GM20000 (cell line): ENCODE results near the gene RNF128.
"Not testable (repeated sequence)": the region's sequence is repeated elsewhere in the genome, so short reads cannot be mapped to it uniquely, and the experiment has no call there.

Source experiments
- DNase-seq: peaks from one replicate; pipeline ENCODE4 v3.0.0; 2012; ENCODE audit warnings: low spot score
- TF ChIP-seq, protein P1 (sequence below): IDR thresholded peaks from 2 replicates; pipeline ENCODE4 v1.5.1; 2012; ENCODE audit warnings: mild to moderate bottlenecking, control low read depth; ENCODE audit errors: extremely low read depth, missing control alignments

RNF128 gene

DNA sequence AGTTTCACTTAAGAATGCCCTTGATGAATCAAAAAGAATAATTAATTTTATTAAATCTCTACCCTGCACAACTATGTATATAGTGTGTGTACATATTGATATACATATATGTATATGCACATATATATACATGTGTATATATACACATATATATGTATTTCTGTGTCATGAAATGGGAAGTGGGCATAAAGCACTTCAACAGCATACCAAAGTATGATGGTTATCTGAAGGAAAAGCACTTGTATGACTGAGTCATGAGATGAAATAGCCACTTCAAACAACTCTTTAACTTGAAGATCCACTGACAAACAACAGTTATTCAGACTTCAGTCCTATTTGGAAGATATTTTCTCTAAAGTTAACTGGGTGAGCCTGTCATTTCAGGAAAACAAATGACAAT, 16.3 kb downstream of the RNF128 start:
- DNase-seq = no peak
- TF ChIP-seq, protein P1, sequence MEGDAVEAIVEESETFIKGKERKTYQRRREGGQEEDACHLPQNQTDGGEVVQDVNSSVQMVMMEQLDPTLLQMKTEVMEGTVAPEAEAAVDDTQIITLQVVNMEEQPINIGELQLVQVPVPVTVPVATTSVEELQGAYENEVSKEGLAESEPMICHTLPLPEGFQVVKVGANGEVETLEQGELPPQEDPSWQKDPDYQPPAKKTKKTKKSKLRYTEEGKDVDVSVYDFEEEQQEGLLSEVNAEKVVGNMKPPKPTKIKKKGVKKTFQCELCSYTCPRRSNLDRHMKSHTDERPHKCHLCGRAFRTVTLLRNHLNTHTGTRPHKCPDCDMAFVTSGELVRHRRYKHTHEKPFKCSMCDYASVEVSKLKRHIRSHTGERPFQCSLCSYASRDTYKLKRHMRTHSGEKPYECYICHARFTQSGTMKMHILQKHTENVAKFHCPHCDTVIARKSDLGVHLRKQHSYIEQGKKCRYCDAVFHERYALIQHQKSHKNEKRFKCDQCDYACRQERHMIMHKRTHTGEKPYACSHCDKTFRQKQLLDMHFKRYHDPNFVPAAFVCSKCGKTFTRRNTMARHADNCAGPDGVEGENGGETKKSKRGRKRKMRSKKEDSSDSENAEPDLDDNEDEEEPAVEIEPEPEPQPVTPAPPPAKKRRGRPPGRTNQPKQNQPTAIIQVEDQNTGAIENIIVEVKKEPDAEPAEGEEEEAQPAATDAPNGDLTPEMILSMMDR = no peak

DNA sequence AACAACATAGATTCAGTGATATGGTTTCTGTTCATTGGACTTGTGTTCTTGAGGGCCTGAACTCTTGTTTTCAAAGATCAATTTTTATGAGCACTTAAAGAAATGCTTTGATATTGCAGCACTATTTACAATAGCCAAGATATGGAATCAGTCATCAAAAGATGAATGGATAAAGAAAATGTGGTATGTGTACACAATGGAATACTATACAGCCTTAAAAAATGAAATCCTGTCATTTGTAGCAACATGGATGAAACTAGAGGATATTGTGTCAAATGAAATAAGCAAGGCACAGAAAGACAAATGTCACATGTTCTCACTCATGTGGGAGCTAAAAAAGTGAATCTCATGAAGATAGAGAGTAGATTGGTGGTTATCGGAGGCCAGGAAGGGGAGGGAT, 21.9 kb downstream of the RNF128 start:
- TF ChIP-seq, protein P1 = no peak
- DNase-seq = no peak

DNA sequence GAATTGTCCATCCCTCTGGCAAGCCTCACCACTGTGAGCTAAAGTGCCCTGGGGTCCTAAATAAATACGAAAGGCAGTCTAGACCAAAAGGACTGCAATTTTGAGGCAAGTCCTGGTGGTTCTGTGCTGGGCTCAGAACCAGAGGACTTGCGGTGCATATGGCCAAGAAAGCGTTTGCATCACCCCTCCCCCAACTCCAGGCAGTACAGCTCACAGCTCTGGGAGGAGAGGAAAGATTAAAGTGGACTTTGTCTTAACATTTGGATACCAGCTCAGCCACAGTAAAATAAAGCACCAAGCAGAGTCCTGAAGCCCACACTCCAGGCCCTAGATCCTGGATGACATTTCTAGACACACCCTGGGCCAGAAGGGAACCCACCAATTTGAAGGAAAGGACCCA, 24.9 kb downstream of the RNF128 start:
- no peak for DNase-seq
- TF ChIP-seq, protein P1 = no peak

DNA sequence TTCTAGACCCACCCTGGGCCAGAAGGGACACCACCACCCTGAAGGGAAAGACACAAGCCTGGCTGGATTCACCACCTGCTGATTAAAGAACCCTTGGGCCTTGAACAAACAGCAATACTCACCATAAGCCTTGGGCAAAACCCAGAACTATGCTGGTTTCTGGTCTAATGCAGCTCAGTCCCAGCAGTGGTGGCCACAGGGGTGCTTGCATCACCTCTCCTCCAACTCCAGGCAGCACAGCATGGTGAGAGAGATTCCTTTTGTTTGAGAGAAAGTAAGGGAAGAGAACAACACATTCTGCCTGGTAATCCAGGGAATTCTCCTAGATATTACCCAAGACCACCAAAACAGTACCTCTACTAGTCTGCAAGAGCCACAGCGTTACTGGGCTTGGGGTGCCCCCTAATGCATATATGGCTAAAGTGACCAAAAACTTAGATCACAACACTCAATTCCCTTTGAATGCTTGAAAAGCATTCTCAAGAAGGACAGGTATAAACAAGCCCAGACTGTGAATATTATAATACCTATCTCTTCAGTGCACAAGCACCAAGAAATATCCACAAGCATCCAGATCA, 25.7 kb downstream of the RNF128 start:
- no peak for DNase-seq

DNA sequence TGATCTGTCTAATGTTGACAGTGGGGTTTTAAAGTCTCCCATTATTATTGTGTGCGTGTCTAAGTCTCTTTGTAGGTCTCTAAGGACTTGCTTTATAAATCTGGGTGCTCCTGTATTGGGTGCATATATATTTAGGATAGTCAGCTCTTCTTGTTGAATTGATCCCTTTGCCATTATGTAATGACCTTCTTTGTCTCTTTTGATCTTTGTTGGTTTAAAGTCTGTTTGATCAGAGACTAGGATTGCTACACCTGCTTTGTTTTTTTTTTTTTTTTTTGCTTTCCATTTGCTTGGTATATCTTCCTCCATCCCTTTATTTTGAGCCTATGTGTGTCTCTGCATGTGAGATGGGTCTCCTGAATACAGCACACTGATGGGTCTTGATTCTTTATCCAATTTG, 42.8 kb downstream of the RNF128 start:
- not testable (repeated sequence) for DNase-seq

More for the DNA sequence above, 25.7 kb downstream of the RNF128 start:
- TF ChIP-seq, protein P1 = no peak

DNA sequence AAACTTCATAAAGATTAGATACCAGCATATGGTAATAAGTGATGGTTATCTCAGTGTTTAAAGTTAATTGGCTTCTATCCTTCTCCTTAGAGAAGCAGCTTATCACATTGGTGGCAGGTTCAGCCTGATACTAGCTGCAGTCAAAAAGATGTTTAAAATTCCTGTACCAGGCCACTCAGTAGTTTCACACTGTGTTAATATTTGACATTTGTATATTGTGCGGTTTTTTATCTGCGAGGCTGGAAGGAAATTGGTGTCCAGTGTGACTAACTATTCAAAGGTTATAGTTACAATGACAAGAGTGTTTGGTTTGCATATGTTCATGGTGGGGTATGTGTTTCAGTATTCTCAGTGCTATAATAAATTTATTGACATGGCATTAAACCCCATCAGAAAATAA, 48.5 kb downstream of the RNF128 start:
- DNase-seq = no peak
- TF ChIP-seq, protein P1 = no peak

DNA sequence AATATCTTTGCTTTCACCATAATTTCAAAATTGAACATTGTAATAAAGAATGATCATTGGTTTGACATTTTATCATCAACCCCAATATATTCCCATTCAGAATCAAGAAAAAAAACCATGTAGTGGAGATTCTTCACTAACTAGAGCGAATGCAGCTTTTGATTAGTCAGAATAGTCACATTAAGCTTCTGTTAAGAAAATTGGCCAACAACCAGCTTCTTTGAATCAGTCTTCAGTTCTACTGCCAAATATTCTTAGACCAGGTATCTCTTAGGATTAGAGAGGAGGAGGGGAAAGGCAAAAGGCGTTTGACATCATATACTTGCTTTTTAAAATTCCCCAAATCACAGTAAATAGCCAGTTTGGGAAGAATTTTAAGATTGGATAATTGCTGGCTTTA, 53.8 kb downstream of the RNF128 start:
- TF ChIP-seq, protein P1 = no peak
- DNase-seq = no peak

DNA sequence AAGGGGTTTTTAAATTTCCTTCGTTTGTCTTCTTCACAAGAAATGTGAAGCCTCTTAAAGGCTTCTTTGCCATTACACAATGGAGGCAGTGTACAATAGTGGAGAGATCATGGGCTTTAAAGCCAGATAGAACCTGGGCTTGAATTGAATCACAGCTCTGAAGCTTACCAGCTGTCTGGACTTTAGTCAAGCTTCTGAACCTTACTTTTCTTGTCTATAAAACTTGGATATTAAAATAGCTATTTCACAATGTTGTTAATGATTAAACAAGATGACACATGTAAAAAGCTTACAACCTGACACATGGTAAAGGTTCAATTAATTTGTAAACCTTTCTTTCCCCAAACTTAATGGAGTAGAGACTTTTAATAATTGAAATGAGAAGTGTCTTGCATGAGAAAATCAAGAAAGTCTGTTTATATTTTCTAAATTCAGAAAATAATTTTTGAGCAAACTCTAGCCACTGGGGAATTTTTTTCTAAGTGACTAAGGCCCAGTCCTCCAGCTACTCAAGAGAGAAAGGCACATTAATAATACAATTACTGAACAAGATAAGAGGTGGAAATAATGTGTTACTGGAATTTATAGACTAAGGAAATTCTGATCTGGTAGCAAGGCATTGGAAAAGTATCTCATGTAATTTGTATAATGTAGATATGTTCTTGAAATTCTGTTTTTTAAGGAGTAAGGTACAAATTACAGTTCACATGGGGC, 54.3 kb downstream of the RNF128 start:
- TF ChIP-seq, protein P1 = no peak
- no peak for DNase-seq
